Left ventricle myocardium inferior (tissue), 1 donor: ENCODE data around the gene SS18L1. TPM values are rescaled to one million over a fixed set of nuclear protein-coding genes. Genes with fewer than 3 reads are reported as not detected.

ENCODE experiments used
- DNase-seq: peaks from one replicate; pipeline ENCODE4 v3.0.0-alpha.2; 2020
- H3K27ac ChIP-seq: fragments of 200-600 bp; replicated peaks from 2 replicates; pipeline ENCODE4 v1.8.0; 2021
- H3K27me3 ChIP-seq: fragments of 200-600 bp; 2 replicates; pipeline ENCODE4 v1.8.0; 2021; ENCODE audit warnings: low read depth
- H3K36me3 ChIP-seq: fragments of 200-600 bp; 2 replicates; pipeline ENCODE4 v1.8.0; 2021
- H3K4me1 ChIP-seq: fragments of 200-600 bp; 2 replicates; pipeline ENCODE4 v1.8.0; 2021
- H3K4me3 ChIP-seq: fragments of 200-600 bp; 2 replicates; pipeline ENCODE4 v1.8.0; 2021; ENCODE audit warnings: mild to moderate bottlenecking, moderate library complexity
- H3K9me3 ChIP-seq: fragments of 200-600 bp; replicated peaks from 2 replicates; pipeline ENCODE4 v1.8.0; 2021
- CTCF ChIP-seq: fragments of 200-600 bp; IDR thresholded peaks from 2 replicates; pipeline ENCODE4 v1.8.0; 2021; ENCODE audit warnings: antibody characterized with exemption, mild to moderate bottlenecking, borderline replicate concordance
- intact Hi-C: fragments of 100-400 bp; cut with micrococcal nuclease; formaldehyde crosslinking; loops from one replicate; pipeline ENCODE4 v1.11.0; 2022
- total RNA-seq: library from RNA; stranded (reverse); fragmentation: NEBNext Ultra II Directional; extraction: Animal tissue kit (Norgen Biotek cat#: 25700); gene quantifications from one replicate; pipeline ENCODE4 v1.2.1, GENCODE V29; 2021
- donor health status: DM: no; HTN: yes; CAD: no; lungs with severe emphysema.

SS18L1 gene
- total RNA-seq, 1 donor from 2014 or later, result 9.0 TPM

DNA sequence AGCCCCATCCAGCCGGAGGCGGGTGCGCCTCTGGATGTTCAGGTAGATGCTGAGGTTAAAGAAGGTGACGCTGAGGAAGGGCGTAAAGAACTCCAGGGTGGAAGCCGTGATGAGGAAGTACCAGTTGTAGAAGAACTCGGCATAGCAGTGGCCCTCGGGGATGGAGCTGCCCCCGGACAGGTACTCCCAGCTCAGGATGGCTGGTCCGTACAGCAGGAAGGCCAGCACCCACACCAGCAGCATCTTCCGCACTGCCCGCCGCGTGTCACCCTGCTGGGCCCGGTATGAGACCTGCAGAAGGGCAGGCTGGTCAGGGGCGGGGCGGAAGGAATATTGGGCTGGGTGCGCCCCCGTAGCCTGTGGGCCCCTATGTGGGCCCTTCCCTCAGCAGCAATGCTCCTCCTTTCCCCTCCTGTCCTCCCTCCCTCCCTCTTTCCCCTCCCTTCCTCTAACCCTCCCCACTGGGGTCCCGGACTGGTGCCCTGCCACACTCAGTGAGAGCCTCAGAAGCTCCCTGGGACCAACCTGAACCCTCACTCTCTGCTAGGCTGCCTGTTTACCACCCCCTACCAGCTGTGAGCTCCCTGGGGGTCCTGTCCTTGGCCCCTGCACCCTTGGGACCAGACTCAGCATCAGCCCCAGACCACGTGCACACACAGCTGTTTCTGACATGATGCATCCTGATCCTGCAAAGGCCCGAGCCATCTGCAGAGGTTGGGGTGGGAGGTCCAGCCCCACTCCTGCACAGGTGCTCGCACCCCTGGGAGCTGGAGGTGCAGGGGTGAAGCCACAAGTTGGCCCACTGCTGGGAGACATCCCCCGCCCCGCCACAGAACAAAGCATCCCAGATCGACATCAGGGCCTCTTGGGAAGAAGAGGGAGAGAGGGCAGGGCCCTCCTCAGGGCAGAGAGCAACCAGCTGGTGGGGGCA is 73.3 kb downstream of the SS18L1 start:
- no peaks in the 10 kb centered on the region for H3K9me3 ChIP-seq
- H3K27ac ChIP-seq, result no peak overlapping the region
- intact Hi-C loops, result no loop called here
- peaks cover 21% of the 10 kb centered on the region for H3K4me1 ChIP-seq
- peaks cover 84% of the 10 kb centered on the region for H3K27me3 ChIP-seq
- TF ChIP-seq CTCF, result no peak
- H3K4me3 ChIP-seq, result no peak overlapping the region
- H3K36me3 ChIP-seq, result no peaks in the 10 kb centered on the region
- no peak for DNase-seq

DNA sequence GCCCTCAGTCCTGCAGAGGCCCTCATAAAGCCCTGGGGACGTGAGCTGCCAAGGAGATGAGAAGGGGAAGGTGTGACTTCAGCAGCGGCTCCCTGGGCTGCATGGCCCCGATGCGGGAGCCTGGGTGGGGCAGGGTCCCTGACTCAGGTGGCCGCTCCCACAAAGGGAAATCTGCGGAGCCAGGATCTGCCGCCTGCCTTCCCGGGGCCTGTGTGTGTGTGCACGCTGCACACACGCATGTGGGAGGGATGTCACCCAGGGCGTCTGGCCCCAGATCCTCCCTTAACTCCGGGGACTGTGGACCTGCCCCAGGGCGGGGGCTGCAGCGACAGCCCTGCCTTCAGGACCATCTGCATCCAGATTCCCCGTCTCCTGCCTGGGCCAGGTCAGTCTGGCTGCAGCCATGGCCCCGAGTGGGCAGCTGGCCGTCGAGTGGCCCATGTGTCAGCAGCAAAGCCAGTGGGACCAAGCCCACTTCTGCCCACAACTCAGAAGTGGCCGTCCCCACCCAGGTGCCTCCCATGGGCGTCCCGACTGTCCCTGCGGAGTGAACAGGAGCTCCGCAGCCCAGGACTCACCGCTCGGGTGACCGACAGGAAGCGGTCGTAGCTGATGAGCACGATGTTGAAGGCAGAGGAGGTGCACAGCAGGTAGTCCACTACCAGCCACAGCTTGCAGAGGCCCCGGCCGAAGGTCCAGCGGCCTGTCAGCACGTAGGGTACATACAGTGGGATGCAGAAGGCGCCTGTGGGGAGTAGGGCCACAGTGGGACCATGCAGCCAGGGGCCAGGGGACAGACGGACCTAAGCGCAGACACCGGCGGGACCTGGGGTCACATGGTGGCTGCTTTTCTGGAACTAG is 74.6 kb downstream of the SS18L1 start:
- H3K4me1 ChIP-seq, result peaks cover 21% of the 10 kb centered on the region
- no peak overlapping the region for H3K4me3 ChIP-seq
- intact Hi-C loops, result no loop called here
- no peaks in the 10 kb centered on the region for H3K36me3 ChIP-seq
- H3K27ac ChIP-seq, result no peak overlapping the region
- TF ChIP-seq CTCF, result no peak
- H3K9me3 ChIP-seq, result no peaks in the 10 kb centered on the region
- peaks cover 94% of the 10 kb centered on the region for H3K27me3 ChIP-seq
- DNase-seq, result no peak

GRCh38 chr20:62219101-62219991 is 75.8 kb downstream of the SS18L1 start:
- H3K27me3 ChIP-seq, result peaks cover 98% of the 10 kb centered on the region
- TF ChIP-seq CTCF, result no peak
- no peaks in the 10 kb centered on the region for H3K9me3 ChIP-seq
- intact Hi-C loops, result no loop called here
- H3K4me1 ChIP-seq, result peaks cover 21% of the 10 kb centered on the region
- no peak overlapping the region for H3K27ac ChIP-seq
- H3K4me3 ChIP-seq, result peak overlapping the region; percentile 56
- no peak for DNase-seq
- no peaks in the 10 kb centered on the region for H3K36me3 ChIP-seq

GRCh38 chr20:62219992-62220665 is 76.6 kb downstream of the SS18L1 start, which contains the start of gene HRH3:
TSS of gene HRH3 (minus strand) at chr20:62220278. CDS start at chr20:62219970, 308 bp downstream.
- Histone ChIP-seq H3K4me1 (peaks cover 21% of the 10 kb centered on the region), H3K4me3 (peak within 1 kb of the TSS; percentile 56), H3K27me3 (peaks cover 97% of the 10 kb centered on the region), H3K9me3 (no peaks in the 10 kb centered on the region), H3K27ac (no peak within 1 kb of the TSS), H3K36me3 (no peaks in the 10 kb centered on the region)
- DNase-seq, result no peak
- intact Hi-C loops, result no loop called here
- TF ChIP-seq CTCF, result no peak
